CD4-positive, alpha-beta T cell treated with Interferon alpha-2 for 1 hour (primary cell): ENCODE results near the gene UGT1A8.

ENCODE experiments used
- DNase-seq, 2 donors: peaks; one replicate each; pipeline ENCODE4 v3.0.0-alpha.2; 2020 to 2022

UGT1A8 gene

GRCh38 chr2:233822101-233822771 is 204.8 kb downstream of the UGT1A8 start:
- no peak for DNase-seq
